DND-41 (cell line): ENCODE results near the gene MOB3B.

ENCODE experiments used
- ATAC-seq: fragments of 200-7000 bp; cut with Tn5 transposase; 3 replicates; pipeline ENCODE4 v1.9.1; 2021; ENCODE audit warnings: low read depth; ENCODE audit not compliant: insufficient read depth
- DNase-seq: peaks from one replicate; pipeline ENCODE4 v3.0.0-alpha.2; 2020
- H2AFZ ChIP-seq: 2 replicates; pipeline ENCODE4 v1.6.0; 2012; ENCODE audit warnings: low read depth, low read length
- H3K27ac ChIP-seq: 2 replicates; pipeline ENCODE4 v1.5.1; 2012; ENCODE audit warnings: low read length, inconsistent platforms
- H3K27me3 ChIP-seq: fragments of 200-600 bp; sonication (generic); 2 replicates; pipeline ENCODE4 v1.6.0; 2012; ENCODE audit warnings: low read length, mild to moderate bottlenecking, inconsistent platforms; ENCODE audit not compliant: insufficient read depth, poor library complexity
- H3K36me3 ChIP-seq: 2 replicates; pipeline ENCODE4 v1.5.1; 2012; ENCODE audit warnings: low read length, inconsistent platforms; ENCODE audit not compliant: insufficient read depth
- H3K4me1 ChIP-seq: 2 replicates; pipeline ENCODE4 v1.5.1; 2012; ENCODE audit warnings: mild to moderate bottlenecking, low read length; ENCODE audit not compliant: insufficient read depth
- H3K4me2 ChIP-seq: 2 replicates; pipeline ENCODE4 v1.6.0; 2012; ENCODE audit warnings: mild to moderate bottlenecking, moderate library complexity, low read length, inconsistent platforms; ENCODE audit not compliant: insufficient read depth
- H3K4me3 ChIP-seq, 2 experiments: fragments of 200-600 bp in 1 of 2; shearing (Covaris generic) in 1 of 2; 2 replicates each; pipeline ENCODE4 v1.5.1; 2012 to 2016; ENCODE audit warnings: inconsistent platforms in 2 of 2, low read length in 2 of 2, mild to moderate bottlenecking in 2 of 2, low read depth in 1 of 2, moderate library complexity in 1 of 2
- H3K79me2 ChIP-seq: 2 replicates; pipeline ENCODE4 v1.6.0; 2012; ENCODE audit warnings: low read length, inconsistent platforms; ENCODE audit not compliant: insufficient read depth
- H3K9ac ChIP-seq: 2 replicates; pipeline ENCODE4 v1.6.0; 2012; ENCODE audit warnings: low read depth, mild to moderate bottlenecking, inconsistent platforms, low read length, moderate library complexity
- H3K9me3 ChIP-seq: 2 replicates; pipeline ENCODE4 v1.5.1; 2012; ENCODE audit warnings: low read length, moderate library complexity, mild to moderate bottlenecking, inconsistent platforms; ENCODE audit not compliant: insufficient read depth, severe bottlenecking
- H4K20me1 ChIP-seq: 2 replicates; pipeline ENCODE4 v1.6.0; 2012; ENCODE audit warnings: low read length; ENCODE audit not compliant: insufficient read depth
- EZH2 ChIP-seq: IDR thresholded peaks from 3 replicates; pipeline ENCODE4 v1.6.1; 2012; ENCODE audit warnings: borderline replicate concordance, low read depth, mild to moderate bottlenecking, moderate library complexity, low read length, inconsistent platforms; ENCODE audit not compliant: severe bottlenecking
- TF ChIP-seq, protein P1 (sequence below): IDR thresholded peaks from 2 replicates; pipeline ENCODE4 v1.5.1; 2012; ENCODE audit warnings: borderline replicate concordance, low read length, moderate library complexity, mild to moderate bottlenecking; ENCODE audit not compliant: poor library complexity, severe bottlenecking; ENCODE audit errors: extremely low read depth

Gene MOB3B

GRCh38 chr9:27537027-27537435 is 7.4 kb upstream of the MOB3B start:
- no peaks in the 10 kb centered on the region for H3K36me3 ChIP-seq
- H3K4me1 ChIP-seq = no peaks in the 10 kb centered on the region
- DNase-seq = no peak
- no peaks in the 10 kb centered on the region for H3K27me3 ChIP-seq
- H3K4me2 ChIP-seq = no peak overlapping the region
- no peaks in the 10 kb centered on the region for H4K20me1 ChIP-seq
- no peak overlapping the region for H2AFZ ChIP-seq
- TF ChIP-seq, protein P1, sequence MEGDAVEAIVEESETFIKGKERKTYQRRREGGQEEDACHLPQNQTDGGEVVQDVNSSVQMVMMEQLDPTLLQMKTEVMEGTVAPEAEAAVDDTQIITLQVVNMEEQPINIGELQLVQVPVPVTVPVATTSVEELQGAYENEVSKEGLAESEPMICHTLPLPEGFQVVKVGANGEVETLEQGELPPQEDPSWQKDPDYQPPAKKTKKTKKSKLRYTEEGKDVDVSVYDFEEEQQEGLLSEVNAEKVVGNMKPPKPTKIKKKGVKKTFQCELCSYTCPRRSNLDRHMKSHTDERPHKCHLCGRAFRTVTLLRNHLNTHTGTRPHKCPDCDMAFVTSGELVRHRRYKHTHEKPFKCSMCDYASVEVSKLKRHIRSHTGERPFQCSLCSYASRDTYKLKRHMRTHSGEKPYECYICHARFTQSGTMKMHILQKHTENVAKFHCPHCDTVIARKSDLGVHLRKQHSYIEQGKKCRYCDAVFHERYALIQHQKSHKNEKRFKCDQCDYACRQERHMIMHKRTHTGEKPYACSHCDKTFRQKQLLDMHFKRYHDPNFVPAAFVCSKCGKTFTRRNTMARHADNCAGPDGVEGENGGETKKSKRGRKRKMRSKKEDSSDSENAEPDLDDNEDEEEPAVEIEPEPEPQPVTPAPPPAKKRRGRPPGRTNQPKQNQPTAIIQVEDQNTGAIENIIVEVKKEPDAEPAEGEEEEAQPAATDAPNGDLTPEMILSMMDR = no peak
- TF ChIP-seq EZH2 = no peak
- no peak overlapping the region for H3K9ac ChIP-seq
- ATAC-seq = no peak
- H3K4me3 ChIP-seq = no peak overlapping the region
- H3K9me3 ChIP-seq = no peaks in the 10 kb centered on the region
- no peaks in the 10 kb centered on the region for H3K79me2 ChIP-seq
- no peak overlapping the region for H3K27ac ChIP-seq

DNA sequence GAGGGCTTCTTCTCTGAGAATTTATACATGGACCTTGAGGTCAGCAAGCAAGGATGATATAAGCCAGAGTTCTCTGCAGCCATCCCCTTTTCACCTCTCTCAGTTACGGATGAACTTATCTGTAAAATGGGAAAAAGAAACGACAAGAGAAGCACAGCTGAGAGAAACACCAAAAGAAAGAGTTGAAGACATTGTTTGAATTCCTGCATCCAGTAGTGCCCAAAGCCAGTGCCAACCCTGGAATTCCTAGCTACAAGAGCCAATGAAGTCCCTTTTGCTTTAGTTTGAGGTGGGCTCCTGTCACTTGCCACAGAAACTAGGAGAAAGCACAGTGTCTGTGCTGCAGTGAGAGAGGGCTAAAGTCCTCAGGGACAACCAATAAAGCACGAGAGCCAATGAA is 6.6 kb upstream of the MOB3B start:
- H4K20me1 ChIP-seq = no peaks in the 10 kb centered on the region
- H3K4me1 ChIP-seq = no peaks in the 10 kb centered on the region
- no peaks in the 10 kb centered on the region for H3K79me2 ChIP-seq
- H3K36me3 ChIP-seq = no peaks in the 10 kb centered on the region
- no peak overlapping the region for H3K9ac ChIP-seq
- H3K4me2 ChIP-seq = no peak overlapping the region
- H3K4me3 ChIP-seq = no peak overlapping the region
- H3K9me3 ChIP-seq = no peaks in the 10 kb centered on the region
- DNase-seq (no peak), ATAC-seq (no peak)
- no peak overlapping the region for H2AFZ ChIP-seq
- H3K27ac ChIP-seq = no peak overlapping the region
- no peaks in the 10 kb centered on the region for H3K27me3 ChIP-seq
- TF ChIP-seq EZH2 = no peak
- TF ChIP-seq, protein P1 = no peak

GRCh38 chr9:27535701-27536118 is 6.1 kb upstream of the MOB3B start:
- no peak overlapping the region for H3K4me2 ChIP-seq
- no peaks in the 10 kb centered on the region for H3K36me3 ChIP-seq
- no peak for DNase-seq
- no peaks in the 10 kb centered on the region for H4K20me1 ChIP-seq
- H3K4me1 ChIP-seq = no peaks in the 10 kb centered on the region
- no peak for ATAC-seq
- no peak overlapping the region for H3K9ac ChIP-seq
- no peak overlapping the region for H3K4me3 ChIP-seq
- no peak for TF ChIP-seq EZH2
- TF ChIP-seq, protein P1 = no peak
- no peaks in the 10 kb centered on the region for H3K79me2 ChIP-seq
- H2AFZ ChIP-seq = no peak overlapping the region
- no peak overlapping the region for H3K27ac ChIP-seq
- no peaks in the 10 kb centered on the region for H3K9me3 ChIP-seq
- no peaks in the 10 kb centered on the region for H3K27me3 ChIP-seq

DNA sequence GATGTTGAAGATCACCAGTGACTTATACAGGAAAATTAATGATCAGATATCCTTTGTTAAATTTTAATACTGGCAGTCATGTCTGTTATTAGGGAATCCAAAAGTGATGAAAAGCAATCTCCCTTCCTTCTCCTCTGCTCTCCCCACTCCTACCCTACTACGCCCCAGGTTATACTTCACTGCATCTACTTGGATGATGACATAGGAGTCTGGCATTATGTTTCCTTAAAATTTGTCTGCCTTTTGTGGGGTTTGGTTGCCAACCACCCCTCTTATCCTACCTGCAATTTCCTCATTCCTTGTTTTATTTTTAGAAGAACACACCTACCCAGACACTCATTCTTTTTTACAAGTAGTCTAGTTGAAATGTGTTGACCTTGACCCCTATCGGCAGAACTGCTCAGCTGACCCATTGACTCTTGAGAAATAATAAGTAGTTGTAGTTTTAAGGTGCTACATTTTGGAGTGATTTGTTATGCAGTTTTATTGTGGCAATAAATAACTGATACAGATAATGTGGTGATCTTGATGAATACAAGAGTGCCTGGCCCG is 5.1 kb upstream of the MOB3B start:
- no peak for ATAC-seq
- DNase-seq = no peak
- H3K9ac ChIP-seq = no peak overlapping the region
- H3K9me3 ChIP-seq = no peaks in the 10 kb centered on the region
- peaks cover 2% of the 10 kb centered on the region; the same call in 1 of the 2 replicates for H3K4me1 ChIP-seq
- TF ChIP-seq EZH2 = no peak
- TF ChIP-seq, protein P1 = no peak
- no peak overlapping the region for H2AFZ ChIP-seq
- H3K4me3 ChIP-seq = no peak overlapping the region
- H4K20me1 ChIP-seq = no peaks in the 10 kb centered on the region
- no peak overlapping the region for H3K4me2 ChIP-seq
- H3K27ac ChIP-seq = no peak overlapping the region
- peaks cover 2% of the 10 kb centered on the region for H3K27me3 ChIP-seq
- no peaks in the 10 kb centered on the region for H3K79me2 ChIP-seq
- no peaks in the 10 kb centered on the region for H3K36me3 ChIP-seq
